GM13977 (cell line): ENCODE results near the gene SLCO4A1.

ENCODE experiments used
- DNase-seq: peaks from one replicate; pipeline ENCODE4 v3.0.0; 2012; ENCODE audit warnings: low spot score
- CTCF ChIP-seq: IDR thresholded peaks from 2 replicates; pipeline ENCODE4 v1.5.1; 2012; ENCODE audit warnings: mild to moderate bottlenecking, control low read depth; ENCODE audit not compliant: insufficient read depth; ENCODE audit errors: extremely low read depth, missing control alignments
- in situ Hi-C: fragments of 300-500 bp; cut with MboI; formaldehyde crosslinking; loops from one replicate; pipeline ENCODE4 v1.12.0; 2022; ENCODE audit warnings: low sequenced_read_pairs, low pct_unique_long_range_greater_than_20kb, mixed read lengths, inconsistent platforms; ENCODE audit not compliant: unreplicated experiment

Gene SLCO4A1

GRCh38 chr20:62671765-62672164, 29.5 kb downstream of the SLCO4A1 start:
- TF ChIP-seq CTCF = no peak
- DNase-seq = no peak
- in situ Hi-C loops = no loop called here

- in situ Hi-C loops = no loop called here
Observed at GRCh38 chr20:62674370-62674769, 32.1 kb downstream of the SLCO4A1 start.

DNA sequence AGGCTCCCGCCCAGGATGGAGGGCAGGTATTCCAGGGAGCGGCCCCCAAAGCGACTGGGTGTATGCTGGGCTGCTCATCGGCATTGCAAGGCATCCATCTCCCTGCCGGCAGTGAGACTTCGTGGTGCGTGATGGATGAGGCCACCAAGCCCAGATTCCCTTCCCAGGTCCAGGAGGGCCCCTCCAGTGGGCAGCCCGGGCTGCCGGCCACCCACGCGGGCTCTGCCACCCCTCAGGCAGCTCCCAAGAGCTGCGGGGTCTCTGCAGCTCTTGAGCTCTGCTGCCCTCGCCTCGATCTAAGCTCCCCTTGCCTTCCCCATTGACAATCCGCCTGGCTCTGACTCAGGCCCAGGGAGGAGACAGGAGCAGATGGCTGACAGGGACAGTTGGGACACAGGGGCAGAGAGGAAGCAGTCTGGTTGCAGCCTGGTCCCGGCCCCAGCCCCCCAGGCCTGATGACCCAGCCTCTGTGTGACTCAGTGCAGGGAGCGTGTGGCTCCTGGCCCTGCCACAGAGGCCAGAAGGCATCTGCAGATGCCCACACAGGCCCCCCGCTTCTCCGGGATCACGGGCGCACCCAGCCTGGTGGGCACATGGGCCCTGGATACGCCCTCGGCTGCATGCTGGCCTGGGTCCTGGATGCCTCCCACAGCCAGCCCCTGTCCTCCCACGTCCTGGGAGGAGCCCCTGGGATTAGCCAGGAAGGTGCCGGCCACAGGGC, 33.0 kb downstream of the SLCO4A1 start:
- TF ChIP-seq CTCF = no peak
- DNase-seq = no peak
- in situ Hi-C loops = no loop called here

More at GRCh38 chr20:62674370-62674769, 32.1 kb downstream of the SLCO4A1 start:
- DNase-seq = no peak
- TF ChIP-seq CTCF = no peak

DNA sequence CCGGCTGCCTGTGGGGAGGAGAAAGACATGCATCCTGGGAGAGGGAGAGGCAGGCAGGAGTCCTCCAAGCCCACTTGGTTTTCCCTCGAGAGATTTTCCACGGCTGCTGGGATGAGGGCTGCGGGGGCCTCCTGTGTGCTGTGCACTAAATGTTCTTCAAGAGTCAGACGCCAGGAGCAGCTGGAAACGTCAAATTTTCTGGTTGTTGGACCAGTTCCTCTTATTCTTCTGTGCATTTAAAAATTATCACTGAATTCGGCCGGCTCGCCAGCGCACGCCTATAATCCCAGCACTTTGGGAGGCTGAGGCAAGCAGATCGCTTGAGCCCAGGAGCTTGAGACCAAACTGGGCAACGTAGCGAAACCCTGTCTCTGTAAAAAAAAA, 33.6 kb downstream of the SLCO4A1 start:
- in situ Hi-C loops = no loop called here
- no peak for DNase-seq
- no peak for TF ChIP-seq CTCF

- no peak for TF ChIP-seq CTCF
- DNase-seq = no peak
- in situ Hi-C loops = no loop called here
Observed at GRCh38 chr20:62676976-62677375, 34.7 kb downstream of the SLCO4A1 start.

GRCh38 chr20:62677678-62678077, 35.4 kb downstream of the SLCO4A1 start:
- no peak for TF ChIP-seq CTCF
- DNase-seq = no peak
- in situ Hi-C loops = no loop called here

- TF ChIP-seq CTCF = no peak
- DNase-seq = no peak
- in situ Hi-C loops = no loop called here
Observed at GRCh38 chr20:62678553-62678952, 36.2 kb downstream of the SLCO4A1 start.
